ENCODE measurements around the gene CCL20.

CCL20 gene

GRCh38 chr2:227774011-227774624 is 39.5 kb upstream of the CCL20 start:
- H3K27ac ChIP-seq (ENCODE audit: low read depth, low read length), result no peak overlapping the region
- no peaks in the 10 kb centered on the region for H4K20me1 ChIP-seq (ENCODE audit: control insufficient read depth, insufficient read depth, low read depth, low read length)
- H3F3A ChIP-seq (ENCODE audit: control insufficient read depth, insufficient read depth), result no peaks in the 10 kb centered on the region
- no peaks in the 10 kb centered on the region for H3K36me3 ChIP-seq (ENCODE audit: control insufficient read depth, low read length)
- no peak overlapping the region for H3K4me2 ChIP-seq (ENCODE audit: low read length)
- H3K27me3 ChIP-seq (ENCODE audit: control insufficient read depth, low read length), result no peaks in the 10 kb centered on the region
- no peak overlapping the region for H3K4me3 ChIP-seq (ENCODE audit: low read length)
- no peaks in the 10 kb centered on the region for H3K9me2 ChIP-seq (replicated peaks; ENCODE audit: control insufficient read depth, low read length)
- H3K79me2 ChIP-seq (ENCODE audit: control insufficient read depth, low read length), result no peaks in the 10 kb centered on the region
- no peaks in the 10 kb centered on the region for H3K4me1 ChIP-seq (ENCODE audit: control insufficient read depth, low read length)
- TF ChIP-seq, protein P1, sequence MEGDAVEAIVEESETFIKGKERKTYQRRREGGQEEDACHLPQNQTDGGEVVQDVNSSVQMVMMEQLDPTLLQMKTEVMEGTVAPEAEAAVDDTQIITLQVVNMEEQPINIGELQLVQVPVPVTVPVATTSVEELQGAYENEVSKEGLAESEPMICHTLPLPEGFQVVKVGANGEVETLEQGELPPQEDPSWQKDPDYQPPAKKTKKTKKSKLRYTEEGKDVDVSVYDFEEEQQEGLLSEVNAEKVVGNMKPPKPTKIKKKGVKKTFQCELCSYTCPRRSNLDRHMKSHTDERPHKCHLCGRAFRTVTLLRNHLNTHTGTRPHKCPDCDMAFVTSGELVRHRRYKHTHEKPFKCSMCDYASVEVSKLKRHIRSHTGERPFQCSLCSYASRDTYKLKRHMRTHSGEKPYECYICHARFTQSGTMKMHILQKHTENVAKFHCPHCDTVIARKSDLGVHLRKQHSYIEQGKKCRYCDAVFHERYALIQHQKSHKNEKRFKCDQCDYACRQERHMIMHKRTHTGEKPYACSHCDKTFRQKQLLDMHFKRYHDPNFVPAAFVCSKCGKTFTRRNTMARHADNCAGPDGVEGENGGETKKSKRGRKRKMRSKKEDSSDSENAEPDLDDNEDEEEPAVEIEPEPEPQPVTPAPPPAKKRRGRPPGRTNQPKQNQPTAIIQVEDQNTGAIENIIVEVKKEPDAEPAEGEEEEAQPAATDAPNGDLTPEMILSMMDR (IDR thresholded peaks at IDR 0.05; ENCODE audit: low read depth, low read length, poor library complexity, severe bottlenecking), result peak; percentile 45
- no peak for TF ChIP-seq EZH2phosphoT487 (IDR thresholded peaks at IDR 0.05; ENCODE audit: borderline replicate concordance, low read length)
- H3K9me3 ChIP-seq (ENCODE audit: control insufficient read depth, insufficient read depth, low read length), result no peaks in the 10 kb centered on the region

GRCh38 chr2:227774895-227775842 is 38.5 kb upstream of the CCL20 start:
- Histone ChIP-seq H3K4me3 (ENCODE audit: low read length) (no peak overlapping the region), H3K9me3 (ENCODE audit: control insufficient read depth, insufficient read depth, low read length) (no peaks in the 10 kb centered on the region), H3K4me2 (ENCODE audit: low read length) (no peak overlapping the region), H3F3A (ENCODE audit: control insufficient read depth, insufficient read depth) (no peaks in the 10 kb centered on the region), H3K27ac (ENCODE audit: low read depth, low read length) (no peak overlapping the region), H3K4me1 (ENCODE audit: control insufficient read depth, low read length) (no peaks in the 10 kb centered on the region), H4K20me1 (ENCODE audit: control insufficient read depth, insufficient read depth, low read depth, low read length) (no peaks in the 10 kb centered on the region), H3K9me2 (replicated peaks; ENCODE audit: control insufficient read depth, low read length) (no peaks in the 10 kb centered on the region), H3K36me3 (ENCODE audit: control insufficient read depth, low read length) (no peaks in the 10 kb centered on the region), H3K79me2 (ENCODE audit: control insufficient read depth, low read length) (no peaks in the 10 kb centered on the region), H3K27me3 (ENCODE audit: control insufficient read depth, low read length) (no peaks in the 10 kb centered on the region)
- TF ChIP-seq, protein P1 (IDR thresholded peaks at IDR 0.05; ENCODE audit: low read depth, low read length, poor library complexity, severe bottlenecking), result no peak
- no peak for TF ChIP-seq EZH2phosphoT487 (IDR thresholded peaks at IDR 0.05; ENCODE audit: borderline replicate concordance, low read length)

- no peak overlapping the region for H3K27ac ChIP-seq (ENCODE audit: low read depth, low read length)
- peaks cover 3% of the 10 kb centered on the region; the same call in 1 of the 2 replicates for H3K4me1 ChIP-seq (ENCODE audit: control insufficient read depth, low read length)
- peaks cover 4% of the 10 kb centered on the region; the same call in 1 of the 2 replicates for H3K27me3 ChIP-seq (ENCODE audit: control insufficient read depth, low read length)
- no peaks in the 10 kb centered on the region for H4K20me1 ChIP-seq (ENCODE audit: control insufficient read depth, insufficient read depth, low read depth, low read length)
- H3K9me2 ChIP-seq (replicated peaks; ENCODE audit: control insufficient read depth, low read length), result no peaks in the 10 kb centered on the region
- H3K4me2 ChIP-seq (ENCODE audit: low read length), result no peak overlapping the region
- no peaks in the 10 kb centered on the region for H3K9me3 ChIP-seq (ENCODE audit: control insufficient read depth, insufficient read depth, low read length)
- no peak for TF ChIP-seq EZH2phosphoT487 (IDR thresholded peaks at IDR 0.05; ENCODE audit: borderline replicate concordance, low read length)
- TF ChIP-seq, protein P1 (IDR thresholded peaks at IDR 0.05; ENCODE audit: low read depth, low read length, poor library complexity, severe bottlenecking), result no peak
- no peaks in the 10 kb centered on the region for H3K79me2 ChIP-seq (ENCODE audit: control insufficient read depth, low read length)
- no peak overlapping the region for H3K4me3 ChIP-seq (ENCODE audit: low read length)
- H3K36me3 ChIP-seq (ENCODE audit: control insufficient read depth, low read length), result no peaks in the 10 kb centered on the region
- H3F3A ChIP-seq (ENCODE audit: control insufficient read depth, insufficient read depth), result no peaks in the 10 kb centered on the region
Measured at GRCh38 chr2:227780981-227781615, 32.5 kb upstream of the CCL20 start.

Measured in DOHH2 (cell line).